ENCODE results near the gene RAB39A.

DNA sequence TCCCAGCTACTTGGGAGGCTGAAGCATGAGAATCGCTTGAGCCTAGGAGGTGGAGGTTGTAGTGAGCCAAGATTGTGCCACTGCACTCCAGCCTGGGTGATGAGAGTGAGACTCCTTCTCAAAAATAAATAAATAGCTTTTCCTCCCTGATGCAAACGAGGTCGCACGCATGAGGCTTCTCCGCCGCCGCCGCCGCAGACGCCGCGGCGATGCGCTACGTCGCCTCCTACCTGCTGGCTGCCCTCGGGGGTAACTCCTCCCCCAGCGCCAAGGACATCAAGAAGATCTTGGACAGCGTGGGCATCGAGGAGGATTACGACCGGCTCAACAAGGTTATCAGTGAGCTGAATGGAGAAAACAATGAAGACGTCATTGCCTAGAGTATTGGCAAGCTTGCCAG is 20.0 kb upstream of the RAB39A start:
- TF ChIP-seq, protein P1, sequence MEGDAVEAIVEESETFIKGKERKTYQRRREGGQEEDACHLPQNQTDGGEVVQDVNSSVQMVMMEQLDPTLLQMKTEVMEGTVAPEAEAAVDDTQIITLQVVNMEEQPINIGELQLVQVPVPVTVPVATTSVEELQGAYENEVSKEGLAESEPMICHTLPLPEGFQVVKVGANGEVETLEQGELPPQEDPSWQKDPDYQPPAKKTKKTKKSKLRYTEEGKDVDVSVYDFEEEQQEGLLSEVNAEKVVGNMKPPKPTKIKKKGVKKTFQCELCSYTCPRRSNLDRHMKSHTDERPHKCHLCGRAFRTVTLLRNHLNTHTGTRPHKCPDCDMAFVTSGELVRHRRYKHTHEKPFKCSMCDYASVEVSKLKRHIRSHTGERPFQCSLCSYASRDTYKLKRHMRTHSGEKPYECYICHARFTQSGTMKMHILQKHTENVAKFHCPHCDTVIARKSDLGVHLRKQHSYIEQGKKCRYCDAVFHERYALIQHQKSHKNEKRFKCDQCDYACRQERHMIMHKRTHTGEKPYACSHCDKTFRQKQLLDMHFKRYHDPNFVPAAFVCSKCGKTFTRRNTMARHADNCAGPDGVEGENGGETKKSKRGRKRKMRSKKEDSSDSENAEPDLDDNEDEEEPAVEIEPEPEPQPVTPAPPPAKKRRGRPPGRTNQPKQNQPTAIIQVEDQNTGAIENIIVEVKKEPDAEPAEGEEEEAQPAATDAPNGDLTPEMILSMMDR (IDR thresholded peaks at IDR 0.05) = no peak
- no peak for TF ChIP-seq POLR2A (IDR thresholded peaks at IDR 0.05)

Data from esophagus squamous epithelium (tissue), 4 donors.